NCI-H748 treated with DMSO at 0.1 percent for 48 hours (cell line): Measurements from ENCODE around the gene PAQR7.

Experiments
- DNase-seq: peaks from one replicate; lab custom pipeline; 2025; lab: John Stamatoyannopoulos, UW

The PAQR7 gene

GRCh38 chr1:25902462-25902861 is 27.0 kb upstream of the PAQR7 start:
- no peak for DNase-seq

DNA sequence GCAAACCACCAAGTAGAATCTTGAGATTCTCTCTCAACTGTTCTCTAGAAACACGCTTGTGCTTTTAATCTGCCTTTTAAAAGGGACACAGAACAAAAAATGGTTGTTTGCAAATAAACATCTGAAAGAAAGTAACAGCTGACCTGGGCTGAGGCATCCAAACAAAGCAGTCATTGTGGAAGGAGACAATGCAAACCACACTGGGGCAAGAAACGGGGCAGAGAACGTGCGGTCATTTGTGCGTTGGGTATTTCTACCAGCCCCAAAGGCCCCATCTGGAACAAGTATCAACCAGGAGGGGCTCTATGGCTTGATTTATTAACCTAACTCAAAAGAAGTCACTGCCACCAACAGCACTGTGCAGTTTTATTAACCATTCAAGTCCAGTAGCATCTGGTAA is 24.7 kb upstream of the PAQR7 start:
- DNase-seq = no peak

GRCh38 chr1:25899792-25900191 is 24.3 kb upstream of the PAQR7 start:
- DNase-seq = no peak

DNA sequence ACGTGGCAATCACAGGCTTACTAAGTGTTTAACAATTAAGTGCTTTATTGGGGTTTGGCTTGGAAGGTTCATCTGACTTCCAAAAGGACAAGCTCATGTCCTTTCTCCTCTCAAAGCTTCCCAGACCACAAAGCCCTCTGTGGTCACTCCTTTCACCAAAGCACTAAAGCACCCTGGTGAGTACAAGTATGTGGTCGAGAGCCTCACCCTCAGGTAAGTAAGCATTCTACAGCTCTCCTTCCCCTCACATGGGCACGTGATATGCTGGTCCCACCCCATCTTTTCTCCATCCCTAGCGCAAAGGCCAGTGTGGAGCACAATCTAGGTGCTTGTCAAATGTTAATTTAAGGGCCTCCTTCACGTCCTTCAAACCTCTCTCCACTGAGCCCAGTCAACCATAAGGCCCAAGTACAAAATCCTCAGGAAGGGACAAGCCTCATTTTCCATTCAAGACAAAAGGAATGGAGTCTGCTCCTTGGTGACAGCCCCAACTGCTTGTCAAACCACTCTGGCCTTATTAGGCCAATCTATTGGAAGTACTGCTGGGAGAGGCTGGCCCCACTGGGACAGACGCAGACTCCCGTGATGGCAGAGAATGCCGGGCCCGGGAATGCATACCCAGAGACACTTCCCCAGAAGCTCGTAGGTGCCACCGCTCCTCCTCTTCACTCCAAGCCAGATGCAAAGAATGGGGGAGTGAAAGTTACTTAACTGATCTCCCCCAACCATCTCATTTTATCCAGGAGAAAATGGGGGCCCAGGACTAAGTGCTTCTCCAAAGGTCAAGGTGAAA is 22.9 kb upstream of the PAQR7 start:
- no peak for DNase-seq

DNA sequence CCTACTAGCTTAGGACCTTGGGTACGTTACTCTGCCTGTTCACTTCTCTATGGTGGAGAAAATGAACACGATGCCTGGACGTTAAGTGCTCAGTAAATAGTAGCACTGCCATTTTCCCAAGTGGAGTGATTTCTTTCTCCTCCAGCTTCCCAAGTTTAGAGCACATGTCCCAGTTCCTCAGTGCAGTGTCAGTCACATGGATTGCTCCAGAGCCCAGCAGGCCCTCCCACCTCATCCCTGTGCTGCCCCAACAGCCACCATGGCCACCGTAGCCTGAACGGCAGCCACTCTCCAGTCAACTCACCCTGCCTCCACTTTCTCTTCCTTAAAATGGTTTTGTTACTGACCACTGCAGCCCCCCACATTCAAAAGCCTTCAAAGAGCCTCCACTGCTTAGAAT is 22.2 kb upstream of the PAQR7 start:
- DNase-seq = no peak

DNA sequence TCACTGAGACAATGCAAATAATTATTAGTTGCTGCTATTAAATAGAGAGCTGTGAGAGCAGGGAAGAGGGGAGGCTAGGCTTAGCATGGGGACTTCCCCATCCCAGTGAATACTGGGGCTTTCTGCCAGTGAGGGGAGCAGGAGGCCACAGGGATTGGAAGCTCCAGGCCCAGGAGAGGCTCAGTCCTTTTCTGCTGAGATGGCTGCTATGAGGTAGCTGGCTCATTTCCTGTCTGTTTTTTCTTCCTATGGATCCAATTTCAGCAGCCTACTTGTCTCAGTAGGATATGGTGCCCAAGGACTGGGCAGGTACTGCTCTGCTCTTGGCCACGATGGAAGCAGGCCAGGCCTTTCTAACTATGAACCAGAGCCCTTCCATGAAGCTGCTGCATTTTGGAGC is 20.8 kb upstream of the PAQR7 start:
- DNase-seq = no peak

GRCh38 chr1:25895365-25895990 is 20.0 kb upstream of the PAQR7 start:
- peak; percentile 47 for DNase-seq

- DNase-seq = no peak
Observed at GRCh38 chr1:25893116-25893515, 17.6 kb upstream of the PAQR7 start.

DNA sequence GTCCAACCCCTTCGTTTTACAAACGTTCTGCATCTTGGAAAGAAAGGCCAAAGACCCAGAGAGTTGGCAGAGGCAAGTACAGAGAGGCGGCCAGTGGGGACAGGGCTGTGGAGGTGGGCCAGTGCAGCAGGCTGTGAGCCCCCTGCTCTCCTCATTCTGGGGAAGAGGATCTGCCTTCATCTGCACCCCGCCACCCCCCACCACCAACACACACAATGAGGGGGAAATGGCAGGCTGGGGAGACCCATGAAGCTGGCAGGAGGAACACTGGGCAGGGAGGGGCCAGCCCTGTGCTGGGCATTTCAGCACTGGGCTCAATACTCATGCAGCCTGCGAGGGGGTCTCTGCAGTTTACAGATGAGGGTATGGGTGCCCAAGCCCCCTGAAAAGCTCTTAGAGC is 16.1 kb upstream of the PAQR7 start:
- no peak for DNase-seq

GRCh38 chr1:25890239-25891034 is 14.9 kb upstream of the PAQR7 start:
- no peak for DNase-seq

DNA sequence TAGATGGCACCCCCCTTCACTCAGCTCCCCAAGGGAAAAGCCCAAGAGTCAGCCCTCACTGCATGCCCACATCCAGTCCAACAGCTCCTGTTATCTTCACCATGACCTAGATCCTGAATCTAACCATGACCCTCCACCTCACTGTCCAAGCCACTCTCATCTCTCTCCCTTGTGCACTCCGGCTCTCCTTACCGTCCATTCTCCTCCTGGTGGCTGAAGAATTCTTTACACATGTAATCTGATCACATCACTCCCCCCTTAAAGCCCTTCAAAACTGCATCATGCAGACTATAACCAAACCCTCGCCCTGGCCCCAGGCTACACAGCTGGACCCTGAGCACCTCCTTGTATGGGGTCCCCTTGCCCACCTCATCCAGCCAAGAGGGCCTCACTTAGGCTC is 14.0 kb upstream of the PAQR7 start:
- peak; percentile 13 for DNase-seq

DNA sequence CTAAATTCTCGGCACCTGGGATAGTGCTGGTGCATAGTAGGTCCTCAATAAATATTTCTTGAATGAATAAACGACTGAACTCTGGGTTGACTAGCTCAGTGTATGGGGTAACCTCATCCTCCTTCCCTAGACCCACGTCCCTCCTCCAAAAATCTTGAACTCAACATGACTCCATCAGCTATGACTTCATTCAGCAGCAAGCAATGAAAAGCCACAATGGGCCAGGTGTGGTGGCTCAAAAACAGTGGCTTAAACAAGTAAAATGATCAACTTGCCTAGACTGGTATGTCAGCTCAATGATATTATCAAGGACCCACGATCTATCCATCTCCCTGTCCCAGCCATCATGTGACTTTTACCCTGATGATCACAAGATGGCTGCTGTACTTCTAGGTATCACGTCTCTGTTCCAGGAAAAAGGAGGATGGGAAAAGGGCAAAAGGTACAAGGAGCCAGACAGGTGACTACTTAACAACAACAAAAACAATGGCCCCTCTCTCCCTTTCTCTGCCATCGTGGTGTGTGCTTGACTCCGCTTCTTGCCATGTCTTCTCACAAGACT is 13.0 kb upstream of the PAQR7 start:
- no peak for DNase-seq

DNA sequence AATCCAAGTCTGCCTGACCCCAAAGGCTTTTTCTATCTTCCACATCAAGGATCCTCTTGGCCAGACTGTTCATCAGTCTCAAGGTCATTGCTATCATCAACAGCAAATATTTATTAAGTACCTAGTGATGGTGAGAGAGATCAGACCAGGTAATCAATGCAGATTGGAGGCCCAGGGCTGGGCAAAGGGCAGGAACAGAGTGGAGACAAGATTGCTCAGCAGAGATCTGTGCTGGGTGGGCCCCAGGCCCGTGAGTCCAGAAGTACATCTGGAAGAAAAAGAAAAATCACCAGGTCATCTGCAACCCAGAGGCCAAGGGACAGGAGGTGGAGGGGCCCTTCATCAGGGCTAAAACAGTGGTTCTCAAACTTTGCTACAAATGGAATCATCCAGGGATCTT is 10.1 kb upstream of the PAQR7 start:
- no peak for DNase-seq

GRCh38 chr1:25881266-25881665 is 5.8 kb upstream of the PAQR7 start:
- DNase-seq = no peak

GRCh38 chr1:25880518-25880917 is 5.0 kb upstream of the PAQR7 start:
- no peak for DNase-seq

GRCh38 chr1:25879675-25880074 is 4.2 kb upstream of the PAQR7 start:
- no peak for DNase-seq

DNA sequence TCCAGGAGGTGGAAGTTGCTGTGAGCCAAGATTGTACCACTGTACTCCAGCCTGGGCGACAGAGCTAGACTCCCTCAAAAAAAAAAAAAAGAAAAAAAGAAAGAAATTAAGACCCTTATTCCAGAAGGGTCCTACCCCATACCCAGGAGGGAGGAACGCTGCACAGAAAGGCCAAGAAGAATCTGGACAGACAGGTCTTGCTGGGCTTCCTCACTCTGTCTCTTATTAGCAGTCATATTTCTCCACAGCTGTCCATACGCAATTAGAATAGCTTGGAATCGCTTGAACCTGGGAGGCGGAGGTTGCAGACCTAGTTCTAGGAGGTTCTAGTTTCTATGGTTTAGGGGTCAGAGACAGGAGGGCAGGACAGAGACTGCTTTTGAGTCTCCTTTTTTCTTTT is 3.2 kb upstream of the PAQR7 start:
- DNase-seq = no peak

DNA sequence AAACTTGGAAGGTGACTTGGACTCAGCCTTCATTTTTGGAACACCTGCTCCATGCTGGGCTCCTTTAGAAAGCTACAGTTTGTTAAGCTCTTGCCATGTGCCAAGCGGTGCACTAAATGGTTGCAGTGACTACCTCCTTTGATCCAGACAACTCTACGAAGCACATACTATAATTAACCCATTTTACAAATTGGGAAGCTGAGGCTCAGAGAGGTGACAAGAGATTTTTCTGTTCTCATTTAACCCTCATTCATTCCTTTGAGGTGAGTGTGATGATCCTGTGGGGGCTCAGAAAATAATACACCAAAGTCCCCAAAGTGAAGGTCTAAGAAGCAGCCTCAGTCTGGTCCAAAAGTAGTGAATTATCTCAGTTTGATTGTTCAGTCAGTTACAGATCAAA is 1.6 kb upstream of the PAQR7 start:
- DNase-seq = no peak

GRCh38 chr1:25876693-25877077 is 1.2 kb upstream of the PAQR7 start:
- DNase-seq = no peak

- no peak for DNase-seq
Observed at GRCh38 chr1:25875856-25876692, 566 bp upstream of the PAQR7 start.

GRCh38 chr1:25874635-25875153 is 814 bp downstream of the PAQR7 start:
- DNase-seq = no peak

- DNase-seq = no peak
Observed at GRCh38 chr1:25874209-25874608, 1.3 kb downstream of the PAQR7 start.
